HepG2 (cell line): ENCODE data around the gene RINL. TPM values are rescaled to one million over a fixed set of nuclear protein-coding genes. Genes with fewer than 3 reads are reported as not detected.
A peak's percentile ranks its signal among the peaks of the same experiment; 100 is the strongest.

Experiments
- FOXO1 ChIP-seq: sonication (generic); formaldehyde crosslinking; IDR thresholded peaks from 2 replicates; pipeline ENCODE4 v1.4.0; 2020; ENCODE audit warnings: missing genetic modification reagents
- IKZF4 ChIP-seq: sonication (generic); formaldehyde crosslinking; IDR thresholded peaks from 2 replicates; pipeline ENCODE4 v1.5.1; 2020; ENCODE audit warnings: borderline replicate concordance, mild to moderate bottlenecking, low read depth, missing genetic modification reagents; ENCODE audit errors: not compliant biosample characterization
- KMT2A ChIP-seq: sonication (generic); formaldehyde crosslinking; IDR thresholded peaks from 2 replicates; pipeline ENCODE4 v1.4.0; 2020; ENCODE audit warnings: missing genetic modification reagents
- MBD4 ChIP-seq: IDR thresholded peaks from 2 replicates; pipeline ENCODE4 v1.6.1; 2012; ENCODE audit warnings: low read length, inconsistent platforms, borderline replicate concordance
- NFYC ChIP-seq: IDR thresholded peaks from 2 replicates; pipeline ENCODE4 v1.6.1; 2016; ENCODE audit warnings: missing genetic modification reagents, missing compliant biosample characterization
- NPAS2 ChIP-seq: sonication (generic); formaldehyde crosslinking; IDR thresholded peaks from 2 replicates; pipeline ENCODE4 v1.8.0; 2022; ENCODE audit warnings: mild to moderate bottlenecking, missing genetic modification reagents, borderline replicate concordance
- SPEN ChIP-seq: sonication (generic); formaldehyde crosslinking; IDR thresholded peaks from 2 replicates; pipeline ENCODE4 v1.5.1; 2020; ENCODE audit warnings: low read depth, mild to moderate bottlenecking, missing genetic modification reagents
- SSRP1 ChIP-seq: IDR thresholded peaks from 2 replicates; pipeline ENCODE4 v1.6.1; 2016; ENCODE audit warnings: control low read depth
- TBX2 ChIP-seq: sonication (generic); formaldehyde crosslinking; IDR thresholded peaks from 2 replicates; pipeline ENCODE4 v1.5.0; 2020; ENCODE audit warnings: missing genetic modification reagents, mild to moderate bottlenecking, borderline replicate concordance
- TEAD2 ChIP-seq: sonication (generic); formaldehyde crosslinking; IDR thresholded peaks from 2 replicates; pipeline ENCODE4 v1.9.0; 2021; ENCODE audit warnings: missing genetic modification reagents
- ZNF121 ChIP-seq: sonication (generic); formaldehyde crosslinking; IDR thresholded peaks from 2 replicates; pipeline ENCODE4 v1.5.0; 2020; ENCODE audit warnings: mild to moderate bottlenecking, missing genetic modification reagents
- ZNF124 ChIP-seq: sonication (generic); formaldehyde crosslinking; IDR thresholded peaks from 2 replicates; pipeline ENCODE4 v1.4.0; 2020; ENCODE audit warnings: missing genetic modification reagents
- ZNF432 ChIP-seq: sonication (generic); formaldehyde crosslinking; IDR thresholded peaks from 2 replicates; pipeline ENCODE4 v1.5.0; 2020; ENCODE audit warnings: missing genetic modification reagents, mild to moderate bottlenecking, borderline replicate concordance
- ZNF530 ChIP-seq: sonication (generic); formaldehyde crosslinking; IDR thresholded peaks from 2 replicates; pipeline ENCODE4 v1.5.0; 2020; ENCODE audit warnings: low read depth, mild to moderate bottlenecking, missing genetic modification reagents
- ZNF670 ChIP-seq: sonication (generic); formaldehyde crosslinking; IDR thresholded peaks from 2 replicates; pipeline ENCODE4 v1.8.0; 2022; ENCODE audit warnings: mild to moderate bottlenecking, missing genetic modification reagents, borderline replicate concordance
- ZNF879 ChIP-seq: sonication (generic); formaldehyde crosslinking; IDR thresholded peaks from 2 replicates; pipeline ENCODE4 v1.8.1; 2023; ENCODE audit warnings: missing genetic modification reagents
- polyA plus RNA-seq, 8 experiments: library from polyadenylated mRNA; depleted of rRNA in 3 of 8; stranded (reverse) in 7 of 8; unstranded in 1 of 8; fragments of >200 nt; fragmentation: Illumina TruSeq in 4 of 8; extraction: Trizol in 4 of 8; gene quantifications; 2 replicates each; pipeline versions ENCODE4 v1.2.1 to v1.2.3, GENCODE V29; 2011 to 2016; ENCODE audit warnings: low read depth in 4 of 8, missing spikeins in 1 of 8, mixed read lengths in 1 of 8; ENCODE audit not compliant: insufficient read depth in 1 of 8
- total RNA-seq, 5 experiments: library from RNA; depleted of rRNA; stranded (reverse); fragments of >200 nt; fragmentation: Illumina TruSeq; extraction: Trizol; gene quantifications; 2 replicates each; pipeline ENCODE4 v1.2.3, GENCODE V29; 2016; ENCODE audit warnings: low read depth in 1 of 5
- TF ChIP-seq, protein P1 (sequence below): sonication (generic); formaldehyde crosslinking; IDR thresholded peaks from 2 replicates; pipeline ENCODE4 v1.4.0; 2020; ENCODE audit warnings: missing genetic modification reagents
- TF ChIP-seq, protein P2 (sequence below): sonication (generic); formaldehyde crosslinking; IDR thresholded peaks from 2 replicates; pipeline ENCODE4 v1.5.1; 2020; ENCODE audit warnings: mild to moderate bottlenecking, missing genetic modification reagents, moderate library complexity
- TF ChIP-seq, protein P3 (sequence below): sonication (generic); formaldehyde crosslinking; IDR thresholded peaks from 2 replicates; pipeline ENCODE4 v1.8.1; 2022; ENCODE audit warnings: low read depth, mild to moderate bottlenecking, missing genetic modification reagents

Gene RINL
- total and polyA plus RNA-seq, 2 of the 13 experiments (the other 11 are each of a cell fraction or from before 2014, with no cell fraction given): 11.4 to 18.0 TPM

DNA sequence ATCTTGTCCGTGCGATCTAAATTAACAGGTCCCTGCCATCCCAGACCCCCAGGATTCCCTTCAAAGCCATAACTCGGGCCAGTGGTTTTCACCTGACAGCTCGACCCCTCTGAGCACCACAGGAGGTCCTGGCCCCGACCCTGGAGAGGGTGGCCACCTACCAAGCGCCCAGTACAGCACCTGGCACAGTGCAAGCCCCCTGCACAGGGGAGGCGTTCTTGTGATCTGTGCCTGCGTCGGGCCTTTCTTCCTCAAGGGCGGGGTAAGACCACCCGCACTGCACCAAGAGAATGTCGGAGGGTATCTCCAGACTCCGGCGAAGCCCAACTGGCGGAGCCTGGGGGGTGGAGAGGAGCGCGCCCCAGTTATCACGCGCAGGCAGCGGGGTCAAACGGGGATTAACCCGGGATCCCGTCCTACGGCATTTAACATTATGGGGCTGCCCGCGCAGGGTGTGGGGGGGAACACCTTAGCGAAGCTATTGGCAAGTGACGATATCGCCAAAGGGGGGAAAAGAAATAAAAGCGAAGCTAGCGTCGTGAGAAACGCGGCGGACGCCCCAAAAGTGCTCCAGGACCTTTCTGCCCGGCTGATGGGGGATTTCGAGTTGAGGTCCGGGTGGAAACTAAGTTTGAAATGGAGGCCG is 27.0 kb downstream of the RINL start (continued):
- TF ChIP-seq ZNF530 (CRISPR knock-in tag): no peak
- TF ChIP-seq, protein P1, sequence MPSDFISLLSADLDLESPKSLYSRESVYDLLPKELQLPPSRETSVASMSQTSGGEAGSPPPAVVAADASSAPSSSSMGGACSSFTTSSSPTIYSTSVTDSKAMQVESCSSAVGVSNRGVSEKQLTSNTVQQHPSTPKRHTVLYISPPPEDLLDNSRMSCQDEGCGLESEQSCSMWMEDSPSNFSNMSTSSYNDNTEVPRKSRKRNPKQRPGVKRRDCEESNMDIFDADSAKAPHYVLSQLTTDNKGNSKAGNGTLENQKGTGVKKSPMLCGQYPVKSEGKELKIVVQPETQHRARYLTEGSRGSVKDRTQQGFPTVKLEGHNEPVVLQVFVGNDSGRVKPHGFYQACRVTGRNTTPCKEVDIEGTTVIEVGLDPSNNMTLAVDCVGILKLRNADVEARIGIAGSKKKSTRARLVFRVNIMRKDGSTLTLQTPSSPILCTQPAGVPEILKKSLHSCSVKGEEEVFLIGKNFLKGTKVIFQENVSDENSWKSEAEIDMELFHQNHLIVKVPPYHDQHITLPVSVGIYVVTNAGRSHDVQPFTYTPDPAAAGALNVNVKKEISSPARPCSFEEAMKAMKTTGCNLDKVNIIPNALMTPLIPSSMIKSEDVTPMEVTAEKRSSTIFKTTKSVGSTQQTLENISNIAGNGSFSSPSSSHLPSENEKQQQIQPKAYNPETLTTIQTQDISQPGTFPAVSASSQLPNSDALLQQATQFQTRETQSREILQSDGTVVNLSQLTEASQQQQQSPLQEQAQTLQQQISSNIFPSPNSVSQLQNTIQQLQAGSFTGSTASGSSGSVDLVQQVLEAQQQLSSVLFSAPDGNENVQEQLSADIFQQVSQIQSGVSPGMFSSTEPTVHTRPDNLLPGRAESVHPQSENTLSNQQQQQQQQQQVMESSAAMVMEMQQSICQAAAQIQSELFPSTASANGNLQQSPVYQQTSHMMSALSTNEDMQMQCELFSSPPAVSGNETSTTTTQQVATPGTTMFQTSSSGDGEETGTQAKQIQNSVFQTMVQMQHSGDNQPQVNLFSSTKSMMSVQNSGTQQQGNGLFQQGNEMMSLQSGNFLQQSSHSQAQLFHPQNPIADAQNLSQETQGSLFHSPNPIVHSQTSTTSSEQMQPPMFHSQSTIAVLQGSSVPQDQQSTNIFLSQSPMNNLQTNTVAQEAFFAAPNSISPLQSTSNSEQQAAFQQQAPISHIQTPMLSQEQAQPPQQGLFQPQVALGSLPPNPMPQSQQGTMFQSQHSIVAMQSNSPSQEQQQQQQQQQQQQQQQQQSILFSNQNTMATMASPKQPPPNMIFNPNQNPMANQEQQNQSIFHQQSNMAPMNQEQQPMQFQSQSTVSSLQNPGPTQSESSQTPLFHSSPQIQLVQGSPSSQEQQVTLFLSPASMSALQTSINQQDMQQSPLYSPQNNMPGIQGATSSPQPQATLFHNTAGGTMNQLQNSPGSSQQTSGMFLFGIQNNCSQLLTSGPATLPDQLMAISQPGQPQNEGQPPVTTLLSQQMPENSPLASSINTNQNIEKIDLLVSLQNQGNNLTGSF: no peak
- no peak for TF ChIP-seq NFYC (CRISPR knock-in tag)
- TF ChIP-seq KMT2A (CRISPR knock-in tag): no peak
- TF ChIP-seq IKZF4 (CRISPR knock-in tag): no peak
- no peak for TF ChIP-seq SSRP1 (CRISPR knock-in tag)
- no peak for TF ChIP-seq MBD4
- TF ChIP-seq FOXO1 (CRISPR knock-in tag): no peak
- TF ChIP-seq ZNF124: no peak
- TF ChIP-seq ZNF670 (CRISPR knock-in tag): peak; percentile 81; the same call in 1 of the 2 replicates
- TF ChIP-seq TEAD2 (CRISPR knock-in tag): no peak
- TF ChIP-seq ZNF121 (CRISPR knock-in tag): no peak
- no peak for TF ChIP-seq TBX2 (CRISPR knock-in tag)
- TF ChIP-seq SPEN (CRISPR knock-in tag): no peak
- TF ChIP-seq, protein P2, sequence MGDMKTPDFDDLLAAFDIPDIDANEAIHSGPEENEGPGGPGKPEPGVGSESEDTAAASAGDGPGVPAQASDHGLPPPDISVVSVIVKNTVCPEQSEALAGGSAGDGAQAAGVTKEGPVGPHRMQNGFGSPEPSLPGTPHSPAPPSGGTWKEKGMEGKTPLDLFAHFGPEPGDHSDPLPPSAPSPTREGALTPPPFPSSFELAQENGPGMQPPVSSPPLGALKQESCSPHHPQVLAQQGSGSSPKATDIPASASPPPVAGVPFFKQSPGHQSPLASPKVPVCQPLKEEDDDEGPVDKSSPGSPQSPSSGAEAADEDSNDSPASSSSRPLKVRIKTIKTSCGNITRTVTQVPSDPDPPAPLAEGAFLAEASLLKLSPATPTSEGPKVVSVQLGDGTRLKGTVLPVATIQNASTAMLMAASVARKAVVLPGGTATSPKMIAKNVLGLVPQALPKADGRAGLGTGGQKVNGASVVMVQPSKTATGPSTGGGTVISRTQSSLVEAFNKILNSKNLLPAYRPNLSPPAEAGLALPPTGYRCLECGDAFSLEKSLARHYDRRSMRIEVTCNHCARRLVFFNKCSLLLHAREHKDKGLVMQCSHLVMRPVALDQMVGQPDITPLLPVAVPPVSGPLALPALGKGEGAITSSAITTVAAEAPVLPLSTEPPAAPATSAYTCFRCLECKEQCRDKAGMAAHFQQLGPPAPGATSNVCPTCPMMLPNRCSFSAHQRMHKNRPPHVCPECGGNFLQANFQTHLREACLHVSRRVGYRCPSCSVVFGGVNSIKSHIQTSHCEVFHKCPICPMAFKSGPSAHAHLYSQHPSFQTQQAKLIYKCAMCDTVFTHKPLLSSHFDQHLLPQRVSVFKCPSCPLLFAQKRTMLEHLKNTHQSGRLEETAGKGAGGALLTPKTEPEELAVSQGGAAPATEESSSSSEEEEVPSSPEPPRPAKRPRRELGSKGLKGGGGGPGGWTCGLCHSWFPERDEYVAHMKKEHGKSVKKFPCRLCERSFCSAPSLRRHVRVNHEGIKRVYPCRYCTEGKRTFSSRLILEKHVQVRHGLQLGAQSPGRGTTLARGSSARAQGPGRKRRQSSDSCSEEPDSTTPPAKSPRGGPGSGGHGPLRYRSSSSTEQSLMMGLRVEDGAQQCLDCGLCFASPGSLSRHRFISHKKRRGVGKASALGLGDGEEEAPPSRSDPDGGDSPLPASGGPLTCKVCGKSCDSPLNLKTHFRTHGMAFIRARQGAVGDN (CRISPR knock-in tag): peak; percentile 49
- TF ChIP-seq NPAS2: no peak
- no peak for TF ChIP-seq ZNF879 (CRISPR knock-in tag)
- no peak for TF ChIP-seq ZNF432
- TF ChIP-seq, protein P3, sequence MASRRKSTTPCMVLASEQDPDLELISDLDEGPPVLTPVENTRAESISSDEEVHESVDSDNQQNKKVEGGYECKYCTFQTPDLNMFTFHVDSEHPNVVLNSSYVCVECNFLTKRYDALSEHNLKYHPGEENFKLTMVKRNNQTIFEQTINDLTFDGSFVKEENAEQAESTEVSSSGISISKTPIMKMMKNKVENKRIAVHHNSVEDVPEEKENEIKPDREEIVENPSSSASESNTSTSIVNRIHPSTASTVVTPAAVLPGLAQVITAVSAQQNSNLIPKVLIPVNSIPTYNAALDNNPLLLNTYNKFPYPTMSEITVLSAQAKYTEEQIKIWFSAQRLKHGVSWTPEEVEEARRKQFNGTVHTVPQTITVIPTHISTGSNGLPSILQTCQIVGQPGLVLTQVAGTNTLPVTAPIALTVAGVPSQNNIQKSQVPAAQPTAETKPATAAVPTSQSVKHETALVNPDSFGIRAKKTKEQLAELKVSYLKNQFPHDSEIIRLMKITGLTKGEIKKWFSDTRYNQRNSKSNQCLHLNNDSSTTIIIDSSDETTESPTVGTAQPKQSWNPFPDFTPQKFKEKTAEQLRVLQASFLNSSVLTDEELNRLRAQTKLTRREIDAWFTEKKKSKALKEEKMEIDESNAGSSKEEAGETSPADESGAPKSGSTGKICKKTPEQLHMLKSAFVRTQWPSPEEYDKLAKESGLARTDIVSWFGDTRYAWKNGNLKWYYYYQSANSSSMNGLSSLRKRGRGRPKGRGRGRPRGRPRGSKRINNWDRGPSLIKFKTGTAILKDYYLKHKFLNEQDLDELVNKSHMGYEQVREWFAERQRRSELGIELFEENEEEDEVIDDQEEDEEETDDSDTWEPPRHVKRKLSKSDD (CRISPR knock-in tag): peak; percentile 6; the same call in 1 of the 2 replicates
